ENCODE data around the gene MSTN.

Gene MSTN

DNA sequence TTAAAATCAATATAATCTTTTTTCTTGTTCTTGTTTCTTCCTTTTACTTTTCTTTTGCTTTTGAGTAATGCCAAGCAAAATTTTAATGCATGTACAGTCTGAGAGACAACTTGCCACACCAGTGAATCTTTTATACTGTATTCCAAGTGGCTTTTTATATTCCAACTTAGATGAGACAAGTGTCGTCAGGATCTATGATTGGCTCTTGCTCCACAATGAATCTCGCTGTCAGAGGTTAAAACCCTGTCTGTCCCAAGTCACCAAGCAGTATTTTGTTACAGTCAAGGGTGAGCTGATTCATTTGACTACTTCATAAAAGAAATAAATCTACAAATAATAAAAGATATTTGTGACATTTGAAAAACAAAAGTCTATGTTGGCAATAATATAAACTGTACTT, at the start of gene MSTN:
Gene MSTN (minus strand): TSS at position 129 of the 400 bp plus-strand sequence. CDS start 133 bp downstream, outside the sequence.
- DNase-seq, result no peak

DNA sequence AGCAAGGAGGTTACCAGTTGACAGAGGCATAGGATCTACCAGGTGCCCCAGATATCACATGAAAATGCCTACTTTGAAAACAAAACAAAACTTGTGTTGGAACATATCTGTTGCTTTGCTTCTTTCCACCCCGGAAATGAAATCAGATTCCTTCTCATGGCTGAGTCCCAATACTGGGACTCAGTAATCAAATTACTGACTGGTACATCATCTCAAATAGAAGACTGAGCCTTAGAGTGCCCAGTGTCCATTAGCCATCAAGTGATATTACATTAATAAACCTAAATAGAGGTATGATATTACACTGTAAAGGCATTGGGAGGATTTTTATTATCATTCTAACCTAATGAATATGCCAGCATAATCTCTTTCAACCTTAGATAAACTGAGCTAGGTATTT, 48.6 kb upstream of the MSTN start:
- DNase-seq, result no peak

DNA sequence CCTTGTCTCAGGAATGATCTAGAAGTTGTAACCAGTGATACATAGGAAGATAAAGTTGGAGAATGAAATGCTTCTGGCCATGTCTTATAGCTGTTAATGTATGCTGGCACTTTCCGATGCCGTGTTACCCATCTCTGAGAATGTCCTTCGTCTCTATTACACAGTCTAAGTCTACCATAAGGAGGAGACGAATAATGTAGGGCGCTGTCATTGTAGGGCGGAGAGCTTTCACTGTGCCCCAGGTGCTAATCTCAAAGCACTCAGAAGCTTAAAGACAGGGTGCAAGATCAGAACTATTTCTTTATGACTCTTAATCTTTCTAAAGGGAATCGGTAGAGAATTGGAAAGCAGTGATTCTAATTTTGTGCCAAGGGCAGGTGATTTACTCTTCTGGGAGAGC, 48.2 kb upstream of the MSTN start:
- no peak for DNase-seq

DNA sequence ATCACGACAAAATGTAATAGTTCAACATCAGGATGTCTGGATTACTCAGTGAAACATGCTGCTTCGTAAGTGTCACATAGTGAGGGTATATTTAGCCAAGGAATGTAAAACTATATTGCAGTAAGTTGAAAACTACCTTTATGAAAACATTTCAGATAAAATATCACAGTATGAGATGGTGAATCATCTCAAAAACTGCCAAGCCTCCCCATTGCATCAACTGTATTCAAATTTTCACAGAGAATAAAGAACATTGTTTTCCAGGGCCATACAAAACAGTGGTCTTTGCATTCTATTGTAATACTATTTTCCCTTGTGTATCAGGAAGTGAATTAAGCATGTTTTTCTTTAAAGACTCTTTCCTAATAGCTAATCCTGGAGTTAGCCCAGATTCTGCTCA, 47.6 kb upstream of the MSTN start:
- no peak for DNase-seq

DNA sequence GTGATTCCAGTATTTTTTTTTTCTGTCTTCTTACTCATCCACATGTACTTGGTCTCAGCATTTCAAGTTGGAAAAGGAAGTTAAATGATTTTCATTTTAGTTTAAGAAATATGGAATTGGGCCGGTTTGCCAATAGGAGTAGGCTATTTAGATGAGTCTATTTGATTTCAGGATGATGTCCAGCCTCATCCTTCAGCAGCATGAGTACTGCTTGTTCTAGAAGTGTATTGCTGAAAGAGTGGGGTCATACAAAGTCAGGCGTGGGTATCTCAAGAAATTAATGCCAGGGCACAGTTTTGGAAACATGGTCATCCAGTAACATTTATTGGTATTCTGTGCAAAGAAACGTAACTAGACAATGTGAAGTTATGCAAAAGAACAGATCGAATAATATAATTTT, 44.9 kb upstream of the MSTN start:
- DNase-seq, result no peak

DNA sequence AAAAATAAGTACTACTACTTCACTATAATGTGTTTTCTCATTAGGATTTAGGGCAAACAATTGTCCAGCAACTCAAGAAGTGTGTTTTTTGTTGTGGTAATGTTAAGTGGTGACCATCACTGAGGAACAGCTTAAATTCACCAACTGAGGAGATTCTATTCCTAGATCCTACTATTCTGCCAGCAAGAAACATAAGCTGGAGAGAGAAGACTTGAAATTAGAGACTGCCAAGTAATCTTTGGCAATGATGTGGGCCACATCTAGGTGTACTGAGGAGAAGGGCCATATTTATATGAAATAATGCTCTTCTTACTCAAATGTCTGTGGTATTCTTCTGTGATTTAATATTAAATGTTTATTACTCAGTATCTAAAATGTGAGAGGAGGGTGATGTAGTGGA, 44.3 kb upstream of the MSTN start:
- DNase-seq, result no peak

DNA sequence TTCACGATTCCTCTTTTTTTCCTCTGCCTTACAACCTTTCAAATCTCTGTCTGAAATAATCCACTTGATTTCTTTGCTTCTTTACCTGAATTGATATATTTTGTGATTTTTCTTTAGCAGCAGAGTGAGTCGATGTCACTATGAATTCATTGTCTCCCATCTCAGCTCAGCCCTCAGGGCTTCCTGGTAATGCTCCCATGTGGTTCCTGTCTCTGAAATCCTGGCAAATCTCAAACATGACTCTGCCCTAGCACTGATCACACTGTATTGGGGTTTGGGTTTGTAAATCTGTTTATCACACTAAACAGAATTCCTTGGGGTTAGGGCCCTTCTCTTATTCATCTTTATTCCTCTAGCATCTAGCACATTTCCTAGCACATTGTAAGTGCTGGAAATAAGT, 43.0 kb upstream of the MSTN start:
- no peak for DNase-seq

DNA sequence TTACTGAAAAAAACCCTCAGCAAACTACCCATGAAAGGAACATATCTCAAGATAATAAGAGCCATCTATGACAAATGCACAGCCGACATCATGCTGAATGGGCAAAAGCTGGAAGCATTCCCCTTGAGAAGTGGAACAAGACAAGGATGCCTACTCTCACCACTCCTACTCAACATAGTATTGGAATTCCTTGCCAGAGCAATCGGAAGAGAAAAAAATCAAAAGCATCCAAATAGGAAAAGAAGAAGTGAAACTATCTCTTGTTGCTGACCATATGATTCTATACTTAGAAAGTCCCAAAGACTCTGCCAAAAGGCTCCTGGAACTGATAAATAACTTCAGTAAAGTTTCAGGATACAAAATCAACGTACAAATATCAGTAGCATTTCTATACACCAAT, 40.6 kb upstream of the MSTN start:
- no peak for DNase-seq

DNA sequence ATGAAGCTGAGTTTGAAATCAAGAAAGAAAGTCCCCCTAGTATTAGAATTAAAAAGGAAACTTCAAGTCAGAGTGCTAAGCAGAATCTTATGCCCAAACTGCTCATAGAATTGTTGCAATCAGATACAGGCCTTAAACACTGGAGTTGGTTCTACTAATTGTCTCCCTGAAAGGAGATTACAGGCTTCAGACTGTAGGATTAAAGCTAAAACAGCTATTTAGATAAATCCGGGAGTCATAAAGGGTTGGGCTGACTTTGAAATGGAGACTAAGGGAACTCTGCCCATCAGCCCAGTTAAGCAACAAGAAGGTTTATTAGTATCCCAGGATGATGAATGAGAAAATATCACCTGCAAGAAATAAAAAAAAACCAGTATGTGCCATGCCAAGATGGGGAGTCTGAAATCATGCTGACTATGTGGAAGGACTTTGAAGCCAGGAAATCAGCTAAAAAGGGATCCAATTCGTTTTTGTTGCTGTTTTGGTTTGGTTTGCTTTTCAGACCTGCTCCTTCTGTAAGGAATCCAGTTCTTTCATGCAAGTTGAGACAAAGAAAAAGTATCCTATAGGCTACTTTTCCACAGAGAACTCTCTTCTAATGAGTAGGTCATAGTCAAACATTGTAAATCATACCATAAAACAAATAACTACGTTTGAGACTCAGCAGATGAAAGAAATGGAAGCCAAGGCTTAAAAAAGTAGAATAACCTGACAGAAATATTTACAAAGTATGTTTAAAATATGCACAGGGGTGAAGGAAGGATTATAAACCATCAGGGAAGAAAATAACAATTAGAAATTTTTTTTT, 37.6 kb upstream of the MSTN start:
- no peak for DNase-seq

DNA sequence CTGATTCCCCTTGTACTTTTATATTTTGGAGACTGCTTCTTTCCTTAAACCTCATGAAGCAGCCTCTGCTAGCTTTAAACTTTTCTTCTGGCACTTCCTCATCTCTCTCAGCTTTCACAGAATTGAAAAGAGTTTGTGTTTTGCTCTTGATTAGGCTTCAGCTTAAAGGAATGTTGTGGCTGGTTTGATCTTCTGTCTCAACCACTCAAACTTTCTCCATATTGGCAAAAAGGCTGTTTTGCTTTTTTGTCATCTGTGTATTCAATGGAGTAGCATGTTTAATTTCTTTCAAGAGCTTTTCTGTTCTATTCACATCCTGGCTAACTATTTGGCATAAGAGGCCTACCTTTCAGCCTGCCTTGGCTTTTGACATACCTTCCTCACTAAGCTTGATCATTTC, 36.3 kb upstream of the MSTN start:
- DNase-seq, result no peak

DNA sequence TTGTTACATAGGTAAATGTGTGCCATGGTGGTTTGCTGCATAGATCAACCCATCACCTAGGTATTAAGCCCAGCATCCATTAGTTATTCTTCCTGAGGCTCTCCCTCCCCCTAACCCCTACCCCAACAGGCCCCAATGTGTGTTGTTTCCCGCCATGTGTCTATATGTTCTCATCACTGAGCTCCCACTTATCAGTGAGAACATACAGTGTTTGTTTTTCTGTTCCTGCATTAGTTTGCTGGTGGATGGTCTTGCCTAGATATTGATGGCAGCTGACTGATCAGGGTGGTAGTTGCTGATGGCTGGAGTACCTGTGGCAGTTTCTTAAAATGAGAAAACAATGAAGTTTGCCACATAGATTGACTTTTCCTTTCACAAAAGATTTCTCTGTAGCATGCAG, 34.6 kb upstream of the MSTN start:
- no peak for DNase-seq

DNA sequence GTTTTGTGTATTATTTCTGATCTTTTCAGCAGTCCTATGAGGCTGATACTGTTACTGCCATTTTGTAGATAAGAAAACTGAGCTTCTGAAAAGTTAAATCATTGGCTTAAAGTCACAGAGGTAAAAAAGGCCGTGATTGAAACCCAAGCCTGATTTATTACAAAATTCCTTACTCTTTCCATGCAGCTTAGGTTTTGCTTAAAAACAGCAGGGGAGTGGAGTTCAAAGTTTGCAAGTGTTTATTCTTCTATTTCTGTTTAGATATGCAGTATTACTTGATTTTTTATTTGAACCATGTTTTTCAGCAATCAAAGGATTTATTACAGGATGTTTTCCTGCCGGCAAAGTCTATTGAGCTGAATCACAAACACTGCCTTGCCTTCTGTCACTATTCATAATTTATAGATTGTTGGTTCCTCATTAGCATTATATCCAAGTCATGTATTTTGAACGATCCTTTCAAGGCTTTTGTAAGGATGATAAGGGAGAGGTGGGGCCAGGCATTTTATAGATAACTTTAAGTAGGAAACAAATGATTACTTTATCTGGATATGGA, 31.9 kb upstream of the MSTN start:
- no peak for DNase-seq

DNA sequence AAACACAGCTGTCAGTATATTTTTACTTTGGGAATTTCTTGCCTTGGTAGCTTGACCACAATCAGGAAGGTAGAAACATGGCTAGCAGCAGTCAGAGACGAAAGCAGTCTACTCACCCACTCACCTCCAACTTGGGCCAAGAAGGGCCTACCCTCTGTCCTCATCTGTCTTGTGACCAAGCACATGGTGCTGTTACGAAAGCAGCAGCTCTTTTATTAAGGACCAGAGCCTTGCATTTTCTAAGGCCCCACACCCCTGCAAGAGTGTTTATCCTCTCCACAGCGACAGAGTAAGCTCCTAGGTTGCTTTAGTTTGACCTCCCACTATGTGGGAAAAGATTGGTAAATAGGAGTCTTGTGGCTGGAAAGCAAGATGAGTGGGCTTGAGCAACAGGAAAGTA, 31.3 kb upstream of the MSTN start:
- no peak for DNase-seq

DNA sequence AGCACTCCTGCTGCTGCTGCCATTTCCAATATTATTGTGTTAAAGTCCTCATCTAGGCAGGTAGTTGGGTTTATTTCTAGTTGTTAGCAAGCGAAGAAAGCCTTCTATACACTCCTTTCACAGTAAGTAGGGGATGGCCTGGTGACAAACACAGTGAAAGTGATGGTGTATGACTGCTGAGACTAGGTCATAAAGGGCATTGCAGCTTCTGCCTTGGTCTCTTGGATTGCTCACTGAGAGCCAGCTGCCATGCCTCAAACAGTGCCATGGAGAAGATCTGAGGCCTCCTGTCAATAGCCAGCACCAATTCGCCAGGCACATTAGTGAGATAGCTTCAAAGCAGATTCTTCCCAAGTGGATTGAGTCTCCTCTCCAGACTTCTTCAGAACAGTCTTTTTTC, 27.6 kb upstream of the MSTN start:
- DNase-seq, result no peak

DNA sequence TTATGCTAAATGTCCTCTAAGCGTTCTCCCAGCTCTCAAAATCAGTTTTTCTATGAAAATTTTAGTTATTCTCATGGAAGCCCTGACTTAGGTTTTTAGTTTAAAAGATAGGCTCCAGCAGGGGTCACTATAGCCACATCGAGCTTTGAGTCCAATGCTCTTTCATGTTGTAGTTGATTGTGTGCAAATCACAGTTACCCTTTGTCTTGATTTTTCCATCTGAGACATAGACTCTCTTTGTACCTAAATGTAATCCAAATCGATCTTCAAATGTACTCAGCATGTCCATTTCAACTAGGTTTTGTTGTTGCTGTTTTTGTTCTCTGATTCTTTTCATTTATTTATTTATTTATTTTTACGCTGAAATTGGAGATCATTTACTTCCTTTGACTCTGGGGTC, 26.4 kb upstream of the MSTN start:
- DNase-seq, result no peak

DNA sequence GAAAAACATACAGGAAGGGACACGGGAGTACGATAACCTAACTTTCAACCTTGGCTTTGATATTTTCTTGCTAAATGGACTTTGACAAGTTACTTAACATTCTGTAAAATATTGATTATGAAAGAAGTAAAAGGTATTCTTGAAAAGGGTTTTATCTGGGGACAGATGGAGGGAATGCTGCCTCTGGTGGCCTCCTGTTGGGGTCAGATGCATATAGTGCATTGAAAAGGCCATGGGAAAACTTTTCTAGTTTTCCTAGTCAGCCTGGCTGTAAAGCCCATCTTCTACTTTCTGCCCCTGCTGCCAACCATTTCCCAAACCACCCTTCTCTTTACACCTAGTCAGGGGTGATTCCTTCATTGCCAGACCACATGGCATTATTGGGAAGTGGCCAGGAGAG, 22.2 kb upstream of the MSTN start:
- no peak for DNase-seq

DNA sequence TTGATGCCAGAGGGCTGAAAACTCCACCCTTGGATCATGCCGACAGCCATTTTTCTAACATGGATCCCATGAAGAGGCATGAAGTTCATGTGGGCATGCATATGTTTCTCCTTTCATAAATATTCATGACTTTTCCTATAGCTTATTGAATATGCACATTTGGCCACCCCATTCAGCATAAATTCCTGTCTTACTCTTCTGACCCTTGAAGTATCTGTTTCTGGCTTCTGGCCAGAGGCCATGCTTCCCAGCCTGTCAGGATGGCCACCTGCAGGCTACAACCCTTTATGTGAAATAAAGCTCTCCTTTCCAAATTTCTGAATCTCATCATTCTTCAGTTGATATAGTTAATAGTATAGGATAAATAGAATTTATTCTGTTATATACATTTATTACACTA, 19.6 kb upstream of the MSTN start:
- DNase-seq, result no peak

DNA sequence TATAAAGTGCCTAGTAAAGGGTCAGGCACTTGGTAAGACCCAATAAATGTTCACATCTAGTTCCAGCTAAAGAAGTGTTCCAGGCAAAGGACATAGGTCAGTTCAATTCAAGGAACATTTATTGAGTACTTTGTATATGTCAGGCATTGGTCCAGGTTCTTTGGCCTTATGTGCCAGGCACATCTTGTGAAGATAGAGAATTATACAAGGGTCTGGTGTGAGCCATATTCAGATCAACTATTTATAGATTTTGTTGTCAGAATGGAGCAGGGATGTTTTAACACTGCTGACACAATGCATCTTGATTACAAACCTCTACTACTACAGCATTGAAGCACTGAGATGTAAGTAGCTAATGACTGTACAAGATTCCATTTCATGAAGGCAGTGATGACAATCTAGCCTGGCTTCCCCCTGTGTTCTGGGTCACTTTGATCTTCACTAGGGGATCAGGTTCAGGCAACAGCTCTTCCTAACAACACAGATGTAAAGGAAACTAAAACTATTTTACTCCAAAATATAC, 18.1 kb upstream of the MSTN start:
- DNase-seq, result no peak

DNA sequence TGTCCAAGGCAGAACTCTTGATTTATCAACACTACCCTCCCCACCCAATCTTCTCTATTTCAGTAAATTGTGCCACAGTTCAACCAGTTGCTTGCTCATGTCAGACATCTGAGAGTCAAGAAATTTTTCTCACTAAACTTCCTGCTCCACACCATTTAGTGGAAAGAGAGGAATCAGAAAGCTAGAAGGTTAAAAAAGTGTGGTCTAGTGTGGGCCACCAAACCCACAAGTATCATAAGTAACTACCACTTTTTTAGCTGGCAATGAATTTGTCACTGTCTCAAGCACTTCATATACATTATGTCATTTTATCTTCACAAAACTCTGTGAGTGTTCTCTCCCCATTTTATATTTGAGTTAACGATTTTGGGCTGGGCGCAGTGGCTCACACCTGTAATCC, 16.6 kb upstream of the MSTN start:
- DNase-seq, result no peak

DNA sequence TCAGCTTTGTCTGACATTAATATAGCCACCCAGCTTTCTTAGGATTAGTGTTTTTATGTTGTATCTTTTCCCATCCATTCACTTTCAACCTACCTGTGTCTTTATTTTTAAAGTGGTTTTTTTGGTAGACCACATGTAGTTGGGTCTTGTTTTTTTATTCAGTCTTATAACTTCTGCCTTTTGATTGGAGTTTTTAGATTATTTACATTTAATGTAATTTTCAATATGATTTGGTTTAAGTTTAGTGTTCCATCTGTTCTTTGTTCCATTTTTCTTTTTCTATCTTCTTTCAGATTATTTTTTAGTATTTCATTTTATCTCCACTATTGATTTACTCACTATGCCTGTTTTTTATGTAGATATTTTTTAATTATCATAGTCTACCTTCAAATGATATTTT, 13.1 kb upstream of the MSTN start:
- DNase-seq, result no peak

DNA sequence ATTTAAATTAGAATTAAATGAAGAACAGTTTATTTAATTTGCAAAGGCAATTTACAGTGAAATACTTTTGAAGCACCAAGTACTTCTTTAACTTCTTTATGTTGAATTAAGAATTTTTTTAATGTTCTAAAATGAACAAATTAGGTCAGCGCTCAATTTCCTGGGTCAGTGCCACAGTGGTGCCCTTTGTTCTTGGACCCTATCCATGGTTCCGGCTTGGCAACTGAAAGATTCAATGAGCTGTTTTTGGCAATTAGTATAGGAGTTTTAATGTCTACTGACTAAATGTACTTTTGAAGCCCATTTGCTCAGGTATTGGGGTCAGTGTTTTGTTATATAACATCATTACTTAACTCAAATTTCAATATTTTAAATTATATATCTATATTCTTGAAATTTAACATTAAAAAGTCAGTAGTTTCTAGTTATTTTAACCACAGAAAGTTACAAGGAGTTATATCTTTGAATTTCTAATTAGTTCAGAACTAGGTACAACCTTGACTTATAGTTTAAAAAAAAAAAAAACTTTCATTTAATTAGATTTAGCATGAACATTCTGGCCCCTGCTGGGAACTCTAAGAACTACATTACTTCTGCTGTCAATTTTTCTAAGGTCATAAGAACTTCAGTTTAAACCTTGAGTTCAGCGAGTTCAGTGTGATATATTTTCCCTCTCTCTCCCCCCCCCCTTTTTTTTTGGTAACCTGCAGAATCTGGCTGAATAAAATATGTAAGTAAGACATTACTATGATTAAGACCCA, 7.6 kb upstream of the MSTN start:
- DNase-seq, result peak in 1 of 2 donors; percentile 42

DNA sequence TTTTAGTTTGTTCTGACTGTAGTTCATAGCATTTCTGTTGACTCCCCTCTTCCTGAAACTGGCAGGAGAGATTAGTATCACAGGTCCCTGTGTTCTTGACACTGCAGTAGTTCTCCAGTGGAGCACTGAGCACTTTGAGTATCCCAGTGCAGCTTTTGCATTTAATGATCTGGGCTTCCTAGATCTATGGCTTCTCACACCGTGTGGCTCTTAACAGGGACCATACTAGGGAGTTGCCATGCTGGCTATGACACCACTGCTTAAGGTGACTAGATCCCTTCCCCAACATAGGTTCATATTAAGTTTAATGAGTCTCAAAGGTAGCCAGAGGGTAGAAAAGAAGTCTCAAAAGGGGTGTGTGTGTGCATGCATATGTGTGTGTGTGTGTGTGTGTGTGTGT, 6.2 kb upstream of the MSTN start:
- DNase-seq, result no peak

DNA sequence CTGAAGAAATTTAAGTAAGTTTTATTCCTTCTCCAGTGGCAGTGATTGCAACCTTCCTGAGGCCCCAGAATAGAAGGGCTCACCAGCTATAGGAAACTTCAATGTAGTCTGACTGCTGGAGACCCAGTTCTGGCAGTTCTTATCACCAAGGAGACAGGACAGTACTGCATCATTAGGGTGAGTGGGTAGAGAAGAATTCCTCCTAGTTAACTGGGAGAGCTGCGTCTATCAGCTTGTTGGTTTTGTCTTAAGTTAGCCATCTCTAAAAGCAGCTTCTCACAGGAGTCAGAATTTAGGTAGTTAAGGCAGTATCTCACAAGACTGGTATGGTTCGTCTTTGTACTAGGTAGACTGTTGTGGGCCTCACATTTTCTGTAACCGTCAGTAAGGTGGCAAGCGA, 3.3 kb upstream of the MSTN start:
- DNase-seq, result no peak

DNA sequence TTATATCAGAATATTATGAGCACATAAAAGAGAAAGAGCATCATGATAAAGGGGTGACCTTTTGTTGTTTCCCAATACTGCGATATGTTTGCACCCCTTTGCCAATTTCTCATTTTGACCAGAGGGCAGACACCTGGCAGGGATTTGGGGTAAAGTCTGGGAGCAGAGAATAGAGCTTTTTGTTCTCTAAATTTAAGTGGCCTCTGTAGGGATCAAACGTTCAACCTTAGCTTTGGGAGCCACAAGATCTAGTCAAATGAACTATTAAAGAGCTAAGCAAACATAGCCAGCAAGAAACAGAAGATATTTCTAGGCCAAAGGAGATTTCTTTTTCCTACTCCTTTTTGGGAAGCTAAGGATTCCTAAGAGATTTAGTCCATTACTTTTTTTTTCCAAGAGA, 1.1 kb upstream of the MSTN start:
- DNase-seq, result no peak

Measured in bone marrow (tissue), 2 donors.